Measurements from ENCODE around the gene TIPARP. TPM values are rescaled to one million over a fixed set of nuclear protein-coding genes. Genes with fewer than 3 reads are reported as not detected.

The TIPARP gene
- total and polyA plus RNA-seq, 2 of the 13 experiments (the other 11 are each of a cell fraction or from before 2014, with no cell fraction given): 7.3 to 19.7 TPM

- no peak overlapping the region for H3K9ac ChIP-seq (ENCODE audit: insufficient read depth, low read depth, low read length)
- 3% methylated on average over 7 of the region's 7 CpGs for WGBS (ENCODE audit: low lambda C conversion rate)
- H3K27ac ChIP-seq (ENCODE audit: extremely low read length, insufficient read depth, low read length): no peak overlapping the region
- no peaks in the 10 kb centered on the region for H3K27me3 ChIP-seq (ENCODE audit: control insufficient read depth in 1 of 2, insufficient read depth in 2 of 2, low read length in 2 of 2)
- H3K36me3 ChIP-seq (replicated peaks in 1 of 2; ENCODE audit: control insufficient read depth in 1 of 2, insufficient read depth in 2 of 2, low read length in 2 of 2): no peaks in the 10 kb centered on the region
- peaks cover 12% of the 10 kb centered on the region; the same call in 1 of the 2 replicates for H3K9me3 ChIP-seq (ENCODE audit: low read length)
- CTCF ChIA-PET (ENCODE audit: low intra/inter-chr PET ratio, low total read pairs): no interaction called here
- H3K4me3 ChIP-seq (replicated peaks in 1 of 3; ENCODE audit: insufficient read depth in 1 of 3, low read depth in 2 of 3, low read length in 3 of 3): no peak overlapping the region
- no peaks in the 10 kb centered on the region for H4K20me1 ChIP-seq (ENCODE audit: insufficient read depth, low read length)
- no TSS peak for BruUV-seq (replicated peaks)
- ATAC-seq (no peak; the same call in 2 of the 3 replicates), FAIRE-seq (no peak), DNase-seq (ENCODE audit: low spot score) (peak; percentile 13)
- in situ Hi-C loops (cut with HindIII; ENCODE audit: extremely low pct_ligation_motif_present, low pct_unique_long_range_greater_than_20kb) (no loop called here), intact Hi-C loops (cut with micrococcal nuclease; ENCODE audit: unreplicated experiment) (no loop called here)
- peaks cover 27% of the 10 kb centered on the region for H3K4me1 ChIP-seq (ENCODE audit: insufficient read depth, low read length)
- no peak overlapping the region for H2AFZ ChIP-seq (ENCODE audit: low read length)
- no peaks in the 10 kb centered on the region for H3K79me2 ChIP-seq (ENCODE audit: insufficient read depth, low read length)
- peak; percentile 68 for TF ChIP-seq BHLHE40 (IDR thresholded peaks at IDR 0.05; ENCODE audit: low read length)
- TF ChIP-seq ZNF124 (CRISPR knock-in tag; IDR thresholded peaks at IDR 0.05): no peak
- no peak for TF ChIP-seq SOX6 (IDR thresholded peaks at IDR 0.05)
- TF ChIP-seq SOX6 (CRISPR knock-in tag; IDR thresholded peaks at IDR 0.05): peak; percentile 41; the same call in 1 of the 2 replicates
- TF ChIP-seq FOXP1 (IDR thresholded peaks at IDR 0.05): no peak
- TF ChIP-seq FOXP1 (CRISPR knock-in tag; IDR thresholded peaks at IDR 0.05): no peak
- no peak for TF ChIP-seq PLRG1 (conservative IDR thresholded peaks at IDR 0.05)
- TF ChIP-seq ZMYM4 (CRISPR knock-in tag; IDR thresholded peaks at IDR 0.05): peak; percentile 65
- 0 out of 2 replicates have a peak, but pooled peaks have one; percentile 14 for TF ChIP-seq HNF4A (CRISPR knock-in tag; IDR thresholded peaks at IDR 0.05)
- TF ChIP-seq WIZ (CRISPR knock-in tag; IDR thresholded peaks at IDR 0.05): 0 out of 2 replicates have a peak, but pooled peaks have one; percentile 16
- TF ChIP-seq ZNF614 (CRISPR knock-in tag; IDR thresholded peaks at IDR 0.05; ENCODE audit: borderline replicate concordance): 0 out of 2 replicates have a peak, but pooled peaks have one; percentile 41
- POLR2A ChIA-PET: no interaction called here
- peak overlapping the region; percentile 21; the same call in 1 of the 2 replicates for H3K4me2 ChIP-seq (ENCODE audit: low read depth, low read length)
These were observed 70.2 kb downstream of the TIPARP start for GRCh38 chr3:156744631-156745030.

- DNase-seq (ENCODE audit: low spot score): no peak
- Histone ChIP-seq H3K4me1 (ENCODE audit: insufficient read depth, low read length) (peaks cover 38% of the 10 kb centered on the region), H3K9ac (ENCODE audit: insufficient read depth, low read depth, low read length) (no peak overlapping the region), H3K36me3 (replicated peaks in 1 of 2; ENCODE audit: control insufficient read depth in 1 of 2, insufficient read depth in 2 of 2, low read length in 2 of 2) (no peaks in the 10 kb centered on the region), H3K79me2 (ENCODE audit: insufficient read depth, low read length) (no peaks in the 10 kb centered on the region), H3K27ac (ENCODE audit: extremely low read length, insufficient read depth, low read length) (no peak overlapping the region), H4K20me1 (ENCODE audit: insufficient read depth, low read length) (no peaks in the 10 kb centered on the region), H3K4me2 (ENCODE audit: low read depth, low read length) (no peak overlapping the region), H3K4me3 (replicated peaks in 1 of 3; ENCODE audit: insufficient read depth in 1 of 3, low read depth in 2 of 3, low read length in 3 of 3) (no peak overlapping the region), H3K9me3 (ENCODE audit: low read length) (peaks cover 12% of the 10 kb centered on the region; the same call in 1 of the 2 replicates), H3K27me3 (ENCODE audit: control insufficient read depth in 1 of 2, insufficient read depth in 2 of 2, low read length in 2 of 2) (no peaks in the 10 kb centered on the region), H2AFZ (ENCODE audit: low read length) (no peak overlapping the region)
- intact Hi-C loops (cut with micrococcal nuclease; ENCODE audit: unreplicated experiment) (no loop called here), in situ Hi-C loops (cut with HindIII; ENCODE audit: extremely low pct_ligation_motif_present, low pct_unique_long_range_greater_than_20kb) (no loop called here)
- ChIA-PET CTCF (ENCODE audit: low intra/inter-chr PET ratio, low total read pairs) (no interaction called here), POLR2A (no interaction called here)
- 38% methylated on average over 1 of the region's 1 CpG for WGBS (ENCODE audit: low lambda C conversion rate)
- no peak for FAIRE-seq
- ATAC-seq: no peak
- no TSS peak for BruUV-seq (replicated peaks)
- TF ChIP-seq RERE (CRISPR knock-in tag; IDR thresholded peaks at IDR 0.05; ENCODE audit: low read depth) (no peak), ZNF709 (CRISPR knock-in tag; IDR thresholded peaks at IDR 0.05) (no peak), CREB1 (IDR thresholded peaks at IDR 0.05) (no peak), CREB1 (CRISPR knock-in tag; IDR thresholded peaks at IDR 0.05) (no peak), ARNT2 (CRISPR knock-in tag; IDR thresholded peaks at IDR 0.05; ENCODE audit: low read depth) (no peak), KDM4B (CRISPR knock-in tag; IDR thresholded peaks at IDR 0.05) (no peak), ZNF3 (CRISPR knock-in tag; IDR thresholded peaks at IDR 0.05) (no peak)
These were observed 71.4 kb downstream of the TIPARP start for GRCh38 chr3:156745766-156746165.
